ENCODE results near the gene TNPO2. TPM values are rescaled to one million over a fixed set of nuclear protein-coding genes. Genes with fewer than 3 reads are reported as not detected.
A peak's percentile ranks its signal among the peaks of the same experiment; 100 is the strongest.

The TNPO2 gene
- total RNA-seq, 1 donor from 2014 or later = 109 TPM

- Mint-ChIP-seq H3K27me3 (no peaks in the 10 kb centered on the region), H3K4me3 (ENCODE audit: low read depth) (peak overlapping the region; percentile 86), H3K9me3 (ENCODE audit: low read depth) (no peaks in the 10 kb centered on the region), H3K4me1 (ENCODE audit: low read depth) (peaks cover 2% of the 10 kb centered on the region), H3K36me3 (ENCODE audit: insufficient read depth) (peaks cover 4% of the 10 kb centered on the region), H3K27ac (peak overlapping the region; percentile 96)
- TF ChIP-seq, protein P1, sequence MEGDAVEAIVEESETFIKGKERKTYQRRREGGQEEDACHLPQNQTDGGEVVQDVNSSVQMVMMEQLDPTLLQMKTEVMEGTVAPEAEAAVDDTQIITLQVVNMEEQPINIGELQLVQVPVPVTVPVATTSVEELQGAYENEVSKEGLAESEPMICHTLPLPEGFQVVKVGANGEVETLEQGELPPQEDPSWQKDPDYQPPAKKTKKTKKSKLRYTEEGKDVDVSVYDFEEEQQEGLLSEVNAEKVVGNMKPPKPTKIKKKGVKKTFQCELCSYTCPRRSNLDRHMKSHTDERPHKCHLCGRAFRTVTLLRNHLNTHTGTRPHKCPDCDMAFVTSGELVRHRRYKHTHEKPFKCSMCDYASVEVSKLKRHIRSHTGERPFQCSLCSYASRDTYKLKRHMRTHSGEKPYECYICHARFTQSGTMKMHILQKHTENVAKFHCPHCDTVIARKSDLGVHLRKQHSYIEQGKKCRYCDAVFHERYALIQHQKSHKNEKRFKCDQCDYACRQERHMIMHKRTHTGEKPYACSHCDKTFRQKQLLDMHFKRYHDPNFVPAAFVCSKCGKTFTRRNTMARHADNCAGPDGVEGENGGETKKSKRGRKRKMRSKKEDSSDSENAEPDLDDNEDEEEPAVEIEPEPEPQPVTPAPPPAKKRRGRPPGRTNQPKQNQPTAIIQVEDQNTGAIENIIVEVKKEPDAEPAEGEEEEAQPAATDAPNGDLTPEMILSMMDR (IDR thresholded peaks at IDR 0.05; ENCODE audit: unreplicated experiment) = no peak
- DNase-seq (ENCODE audit: low spot score, unreplicated experiment) = no peak
Observed at GRCh38 chr19:12695997-12696365, 27.8 kb downstream of the TNPO2 start.

DNA sequence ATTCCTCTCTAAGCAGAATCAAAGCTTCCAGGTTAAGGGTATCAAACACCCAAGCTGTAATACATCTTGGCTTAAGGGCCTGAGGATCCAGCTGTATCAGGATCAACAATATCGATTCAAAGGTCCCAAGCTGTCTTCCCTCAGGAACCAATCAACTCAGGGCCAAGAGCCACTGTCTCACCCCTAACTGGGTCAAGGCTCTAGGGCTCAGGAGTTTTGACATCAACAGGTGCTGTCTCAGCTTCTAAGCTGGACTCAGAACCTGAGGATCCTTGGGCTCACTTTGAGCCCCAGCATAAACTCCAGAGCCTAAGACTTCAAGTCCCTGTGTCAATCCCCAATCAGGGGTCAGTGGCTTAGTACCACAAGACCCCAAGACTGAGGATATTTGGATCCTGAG, 28.2 kb downstream of the TNPO2 start:
- TF ChIP-seq, protein P1 (IDR thresholded peaks at IDR 0.05; ENCODE audit: unreplicated experiment) = no peak
- peak overlapping the region; percentile 86 for H3K4me3 Mint-ChIP-seq (ENCODE audit: low read depth)
- peaks cover 2% of the 10 kb centered on the region for H3K4me1 Mint-ChIP-seq (ENCODE audit: low read depth)
- no peak for DNase-seq (ENCODE audit: low spot score, unreplicated experiment)
- H3K27me3 Mint-ChIP-seq = no peaks in the 10 kb centered on the region
- peaks cover 4% of the 10 kb centered on the region for H3K36me3 Mint-ChIP-seq (ENCODE audit: insufficient read depth)
- H3K27ac Mint-ChIP-seq = no peak overlapping the region
- H3K9me3 Mint-ChIP-seq (ENCODE audit: low read depth) = no peaks in the 10 kb centered on the region

DNA sequence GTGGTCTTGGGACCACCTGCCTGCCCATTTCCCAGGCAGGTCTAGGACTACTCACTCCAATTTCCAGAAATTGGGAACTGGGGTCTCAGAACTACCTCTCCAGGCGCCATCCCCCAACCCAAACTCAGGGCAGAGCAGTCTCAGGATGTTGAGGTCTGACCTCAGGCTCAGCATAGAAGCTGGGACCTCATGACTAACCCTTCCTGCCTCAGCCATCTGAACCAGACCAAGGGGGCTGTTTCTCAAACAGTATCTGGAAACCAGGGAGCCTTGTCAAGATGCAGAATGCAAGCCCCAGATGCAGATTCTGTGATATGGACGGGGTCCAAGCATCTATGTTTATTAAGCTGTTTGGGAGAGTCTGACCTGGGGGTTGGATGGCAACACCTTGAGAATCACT, 28.6 kb downstream of the TNPO2 start:
- Mint-ChIP-seq H3K4me1 (ENCODE audit: low read depth) (peaks cover 2% of the 10 kb centered on the region), H3K27me3 (no peaks in the 10 kb centered on the region), H3K36me3 (ENCODE audit: insufficient read depth) (peaks cover 4% of the 10 kb centered on the region), H3K4me3 (ENCODE audit: low read depth) (peak overlapping the region; percentile 44), H3K27ac (no peak overlapping the region), H3K9me3 (ENCODE audit: low read depth) (no peaks in the 10 kb centered on the region)
- no peak for DNase-seq (ENCODE audit: low spot score, unreplicated experiment)
- TF ChIP-seq, protein P1 (IDR thresholded peaks at IDR 0.05; ENCODE audit: unreplicated experiment) = no peak

DNA sequence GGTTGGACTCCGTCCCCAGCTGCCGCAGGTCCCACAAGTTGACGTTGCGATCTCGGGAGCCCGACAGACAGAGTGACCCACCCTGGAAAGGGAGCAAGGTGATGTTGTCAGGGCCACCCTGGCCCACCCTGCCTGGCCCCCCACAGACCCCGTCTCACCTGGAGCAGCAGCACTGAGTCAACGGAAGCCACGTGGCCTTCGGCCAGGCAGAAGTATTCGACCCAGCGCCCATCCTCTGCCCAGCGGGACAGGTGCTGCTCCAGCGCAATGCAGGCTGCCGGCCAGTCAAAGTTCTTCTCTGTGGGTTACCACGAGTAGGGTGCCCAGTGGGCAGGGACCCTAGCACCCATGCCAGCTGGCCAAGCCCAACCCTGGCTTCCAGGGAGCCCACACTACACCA, 29.1 kb downstream of the TNPO2 start:
- TF ChIP-seq, protein P1 (IDR thresholded peaks at IDR 0.05; ENCODE audit: unreplicated experiment) = no peak
- Mint-ChIP-seq H3K27me3 (no peaks in the 10 kb centered on the region), H3K9me3 (ENCODE audit: low read depth) (no peaks in the 10 kb centered on the region), H3K36me3 (ENCODE audit: insufficient read depth) (peaks cover 4% of the 10 kb centered on the region), H3K4me1 (ENCODE audit: low read depth) (peaks cover 2% of the 10 kb centered on the region), H3K4me3 (ENCODE audit: low read depth) (peak overlapping the region; percentile 44), H3K27ac (no peak overlapping the region)
- no peak for DNase-seq (ENCODE audit: low spot score, unreplicated experiment)

DNA sequence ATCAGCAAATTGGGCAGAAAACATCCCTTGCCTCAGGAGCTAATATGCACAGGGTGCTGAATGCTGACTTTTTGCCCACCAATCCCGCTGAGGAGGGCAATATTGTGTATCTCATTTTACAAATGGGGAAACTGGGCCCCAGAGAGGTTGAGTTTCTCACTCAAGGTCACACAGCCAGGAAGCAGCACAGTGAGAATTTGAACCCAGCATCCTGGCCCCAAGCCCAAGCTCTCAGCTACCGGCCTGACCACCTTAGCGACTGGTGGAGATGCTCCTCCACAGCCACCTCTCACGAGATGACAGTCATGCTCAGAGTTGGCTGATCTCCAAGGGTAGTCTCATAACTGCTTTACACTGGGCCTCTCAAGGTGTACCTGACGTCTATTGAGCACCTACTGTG, 30.8 kb downstream of the TNPO2 start:
- Mint-ChIP-seq H3K9me3 (ENCODE audit: low read depth) (no peaks in the 10 kb centered on the region), H3K36me3 (ENCODE audit: insufficient read depth) (no peaks in the 10 kb centered on the region), H3K27ac (no peak overlapping the region), H3K27me3 (no peaks in the 10 kb centered on the region), H3K4me3 (ENCODE audit: low read depth) (no peak overlapping the region), H3K4me1 (ENCODE audit: low read depth) (peaks cover 2% of the 10 kb centered on the region)
- TF ChIP-seq, protein P1 (IDR thresholded peaks at IDR 0.05; ENCODE audit: unreplicated experiment) = no peak
- no peak for DNase-seq (ENCODE audit: low spot score, unreplicated experiment)
